HCT116 (cell line): Measurements from ENCODE around the gene CLOCK.

Experiments
- CTCF ChIP-seq, 3 experiments: fragments of 200-600 bp in 1 of 3; sonication (generic) in 1 of 3; IDR thresholded peaks in 2 of 3; conservative IDR thresholded peaks in 1 of 3; 2 replicates each; pipeline ENCODE4 v1.5.1; 2012 to 2017; ENCODE audit warnings: low read depth in 2 of 3, low read length in 2 of 3, antibody characterized with exemption in 1 of 3, borderline replicate concordance in 1 of 3, control low read depth in 1 of 3, mild to moderate bottlenecking in 1 of 3, mixed read lengths in 1 of 3, mixed run types in 1 of 3, moderate library complexity in 1 of 3; ENCODE audit not compliant: insufficient read depth in 1 of 3
- ELF1 ChIP-seq: IDR thresholded peaks from 2 replicates; pipeline ENCODE4 v1.6.1; 2012; ENCODE audit warnings: low read depth, borderline replicate concordance
- EZH2phosphoT487 ChIP-seq: fragments of 200-600 bp; IDR thresholded peaks from 2 replicates; pipeline ENCODE4 v1.6.1; 2018; ENCODE audit warnings: antibody characterized with exemption, borderline replicate concordance
- YY1 ChIP-seq: IDR thresholded peaks from 2 replicates; pipeline ENCODE4 v1.6.1; 2011; ENCODE audit warnings: low read length, low read depth, moderate library complexity, mild to moderate bottlenecking; ENCODE audit not compliant: insufficient replicate concordance; ENCODE audit errors: extremely low read depth

- TF ChIP-seq CTCF (IDR thresholded peaks at IDR 0.05 in 2 of 3, conservative IDR thresholded peaks at IDR 0.05 in 1 of 3; ENCODE audit: borderline replicate concordance in 1 of 3, insufficient read depth in 1 of 3, low read depth in 2 of 3, low read length in 2 of 3) (no peak), ELF1 (no peak), EZH2phosphoT487 (no peak), YY1 (no peak)
Measured at GRCh38 chr4:55538531-55538930, 8.2 kb downstream of the CLOCK start.
